Osteoblast (primary cell): ENCODE results near the gene SAMD9. TPM values are rescaled to one million over a fixed set of nuclear protein-coding genes. Genes with fewer than 3 reads are reported as not detected.

Experiments used
- DNase-seq: peaks from one replicate; pipeline ENCODE4 v3.0.0; 2011; ENCODE audit warnings: low spot score, mixed read lengths; ENCODE audit not compliant: insufficient read length; ENCODE audit errors: missing footprints
- H2AFZ ChIP-seq: 2 replicates; pipeline ENCODE4 v1.6.0; 2011; ENCODE audit warnings: mild to moderate bottlenecking, low read length
- H3K27ac ChIP-seq: 2 replicates; pipeline ENCODE4 v1.5.1; 2011; ENCODE audit warnings: mild to moderate bottlenecking, low read depth, low read length, moderate library complexity
- H3K27me3 ChIP-seq: 2 replicates; pipeline ENCODE4 v1.6.0; 2012; ENCODE audit warnings: mild to moderate bottlenecking, control low read depth, inconsistent platforms, low read length, moderate library complexity; ENCODE audit not compliant: insufficient read depth
- H3K36me3 ChIP-seq: 2 replicates; pipeline ENCODE4 v1.5.1; 2011; ENCODE audit warnings: mild to moderate bottlenecking, low read length, control low read depth, moderate library complexity; ENCODE audit not compliant: insufficient read depth
- H3K4me1 ChIP-seq: 2 replicates; pipeline ENCODE4 v1.5.1; 2011; ENCODE audit warnings: mild to moderate bottlenecking, low read length, control low read depth, moderate library complexity; ENCODE audit not compliant: insufficient read depth
- H3K4me2 ChIP-seq: 2 replicates; pipeline ENCODE4 v1.6.0; 2011; ENCODE audit warnings: mild to moderate bottlenecking, low read length; ENCODE audit not compliant: insufficient read depth
- H3K4me3 ChIP-seq: fragments of 200-600 bp; sonication (generic); 3 replicates; pipeline ENCODE4 v1.5.1; 2012; ENCODE audit warnings: mild to moderate bottlenecking, low read length, inconsistent platforms; ENCODE audit not compliant: insufficient read depth
- H3K79me2 ChIP-seq: 2 replicates; pipeline ENCODE4 v1.6.0; 2012; ENCODE audit warnings: mild to moderate bottlenecking, low read length, control low read depth, inconsistent platforms; ENCODE audit not compliant: insufficient read depth
- H3K9me3 ChIP-seq: 2 replicates; pipeline ENCODE4 v1.5.1; 2011; ENCODE audit warnings: low read depth, low read length, control low read depth
- H4K20me1 ChIP-seq: 2 replicates; pipeline ENCODE4 v1.6.0; 2012; ENCODE audit warnings: mild to moderate bottlenecking, low read length, control low read depth; ENCODE audit not compliant: insufficient read depth
- total RNA-seq: library from RNA; depleted of rRNA; stranded (reverse); fragments of >200 nt; gene quantifications from 2 replicates; pipeline ENCODE4 v1.2.3, GENCODE V29; 2012
- TF ChIP-seq, protein P1 (sequence below): IDR thresholded peaks from 2 replicates; pipeline ENCODE4 v1.5.1; 2011; ENCODE audit warnings: mild to moderate bottlenecking, low read depth, low read length, moderate library complexity; ENCODE audit errors: extremely low read depth

SAMD9 gene
- total RNA-seq, 1 donor, result 29.3 TPM

DNA sequence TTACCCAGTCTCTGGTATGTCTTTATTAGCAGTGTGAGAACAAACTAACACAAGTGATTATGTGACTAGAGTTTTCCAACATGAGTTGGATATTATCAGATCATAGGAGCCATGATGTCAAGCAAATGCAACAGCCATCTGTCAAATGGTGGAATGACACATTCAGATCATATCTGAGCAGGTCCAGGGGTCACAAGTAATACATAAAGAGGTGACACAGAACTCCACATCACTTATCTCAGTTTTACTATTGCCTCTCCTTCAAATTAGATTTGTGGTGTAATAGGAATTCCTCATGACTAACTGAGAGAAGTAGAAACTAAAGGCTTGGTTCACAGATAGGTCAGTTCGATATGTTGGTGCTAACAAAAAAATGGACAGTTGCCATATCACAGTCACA, 42.6 kb upstream of the SAMD9 start:
- Histone ChIP-seq H3K4me2 (no peak overlapping the region), H3K36me3 (no peaks in the 10 kb centered on the region), H3K4me1 (no peaks in the 10 kb centered on the region), H3K9me3 (peaks cover 4% of the 10 kb centered on the region), H3K4me3 (no peak overlapping the region), H3K27ac (no peak overlapping the region), H3K27me3 (no peaks in the 10 kb centered on the region), H2AFZ (no peak overlapping the region), H4K20me1 (no peaks in the 10 kb centered on the region), H3K79me2 (no peaks in the 10 kb centered on the region)
- TF ChIP-seq, protein P1, sequence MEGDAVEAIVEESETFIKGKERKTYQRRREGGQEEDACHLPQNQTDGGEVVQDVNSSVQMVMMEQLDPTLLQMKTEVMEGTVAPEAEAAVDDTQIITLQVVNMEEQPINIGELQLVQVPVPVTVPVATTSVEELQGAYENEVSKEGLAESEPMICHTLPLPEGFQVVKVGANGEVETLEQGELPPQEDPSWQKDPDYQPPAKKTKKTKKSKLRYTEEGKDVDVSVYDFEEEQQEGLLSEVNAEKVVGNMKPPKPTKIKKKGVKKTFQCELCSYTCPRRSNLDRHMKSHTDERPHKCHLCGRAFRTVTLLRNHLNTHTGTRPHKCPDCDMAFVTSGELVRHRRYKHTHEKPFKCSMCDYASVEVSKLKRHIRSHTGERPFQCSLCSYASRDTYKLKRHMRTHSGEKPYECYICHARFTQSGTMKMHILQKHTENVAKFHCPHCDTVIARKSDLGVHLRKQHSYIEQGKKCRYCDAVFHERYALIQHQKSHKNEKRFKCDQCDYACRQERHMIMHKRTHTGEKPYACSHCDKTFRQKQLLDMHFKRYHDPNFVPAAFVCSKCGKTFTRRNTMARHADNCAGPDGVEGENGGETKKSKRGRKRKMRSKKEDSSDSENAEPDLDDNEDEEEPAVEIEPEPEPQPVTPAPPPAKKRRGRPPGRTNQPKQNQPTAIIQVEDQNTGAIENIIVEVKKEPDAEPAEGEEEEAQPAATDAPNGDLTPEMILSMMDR, result no peak
- DNase-seq, result no peak

DNA sequence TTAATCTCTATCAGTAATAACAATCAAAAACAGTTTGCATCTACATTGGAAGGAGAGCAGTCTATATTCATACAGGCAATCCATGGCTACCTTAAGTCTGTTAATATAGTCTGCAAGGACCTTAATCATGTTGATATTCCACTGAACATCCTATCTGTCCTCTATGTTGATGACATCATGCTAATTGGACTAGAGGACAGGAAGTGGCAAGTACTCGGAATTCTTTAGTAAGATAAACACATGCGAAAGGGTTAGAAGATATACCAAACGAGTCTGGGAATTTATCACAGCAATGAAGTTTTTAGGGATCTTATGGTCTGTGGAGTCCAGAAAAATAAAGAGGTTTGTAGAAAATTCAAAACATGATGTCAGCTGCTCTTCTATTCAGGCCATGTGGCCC, 41.7 kb upstream of the SAMD9 start:
- no peaks in the 10 kb centered on the region for H3K79me2 ChIP-seq
- no peak overlapping the region for H3K4me2 ChIP-seq
- TF ChIP-seq, protein P1, result no peak
- H2AFZ ChIP-seq, result no peak overlapping the region
- no peak for DNase-seq
- no peak overlapping the region for H3K4me3 ChIP-seq
- no peaks in the 10 kb centered on the region for H4K20me1 ChIP-seq
- H3K27me3 ChIP-seq, result no peaks in the 10 kb centered on the region
- H3K9me3 ChIP-seq, result peaks cover 4% of the 10 kb centered on the region
- H3K4me1 ChIP-seq, result no peaks in the 10 kb centered on the region
- peak overlapping the region; percentile 17 for H3K27ac ChIP-seq
- H3K36me3 ChIP-seq, result no peaks in the 10 kb centered on the region

DNA sequence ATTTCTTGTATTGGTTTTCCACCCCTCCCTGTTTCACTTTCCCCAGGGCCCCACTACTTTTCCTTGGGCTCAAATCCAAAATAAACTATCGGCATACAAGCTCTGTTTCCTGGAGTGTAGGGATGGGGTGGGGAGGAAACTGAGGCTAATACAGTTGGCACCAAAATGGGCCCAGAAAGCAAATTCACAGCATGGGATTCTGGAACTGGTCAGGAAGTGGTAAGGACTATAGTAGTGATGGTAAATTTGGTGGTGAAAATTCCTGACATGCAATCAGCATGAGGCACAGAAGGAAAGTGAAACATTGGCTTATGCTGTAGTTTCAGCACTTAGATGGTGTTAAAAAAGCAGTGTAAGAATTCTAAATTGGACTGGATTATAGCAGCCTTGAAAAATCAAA, 39.1 kb upstream of the SAMD9 start:
- no peak overlapping the region for H2AFZ ChIP-seq
- peaks cover 4% of the 10 kb centered on the region for H3K9me3 ChIP-seq
- no peaks in the 10 kb centered on the region for H3K79me2 ChIP-seq
- H3K4me2 ChIP-seq, result no peak overlapping the region
- H3K4me1 ChIP-seq, result no peaks in the 10 kb centered on the region
- H3K4me3 ChIP-seq, result peak overlapping the region; percentile 21
- TF ChIP-seq, protein P1, result no peak
- no peak overlapping the region for H3K27ac ChIP-seq
- H3K27me3 ChIP-seq, result no peaks in the 10 kb centered on the region
- peak; percentile 41 for DNase-seq
- no peaks in the 10 kb centered on the region for H3K36me3 ChIP-seq
- no peaks in the 10 kb centered on the region for H4K20me1 ChIP-seq

DNA sequence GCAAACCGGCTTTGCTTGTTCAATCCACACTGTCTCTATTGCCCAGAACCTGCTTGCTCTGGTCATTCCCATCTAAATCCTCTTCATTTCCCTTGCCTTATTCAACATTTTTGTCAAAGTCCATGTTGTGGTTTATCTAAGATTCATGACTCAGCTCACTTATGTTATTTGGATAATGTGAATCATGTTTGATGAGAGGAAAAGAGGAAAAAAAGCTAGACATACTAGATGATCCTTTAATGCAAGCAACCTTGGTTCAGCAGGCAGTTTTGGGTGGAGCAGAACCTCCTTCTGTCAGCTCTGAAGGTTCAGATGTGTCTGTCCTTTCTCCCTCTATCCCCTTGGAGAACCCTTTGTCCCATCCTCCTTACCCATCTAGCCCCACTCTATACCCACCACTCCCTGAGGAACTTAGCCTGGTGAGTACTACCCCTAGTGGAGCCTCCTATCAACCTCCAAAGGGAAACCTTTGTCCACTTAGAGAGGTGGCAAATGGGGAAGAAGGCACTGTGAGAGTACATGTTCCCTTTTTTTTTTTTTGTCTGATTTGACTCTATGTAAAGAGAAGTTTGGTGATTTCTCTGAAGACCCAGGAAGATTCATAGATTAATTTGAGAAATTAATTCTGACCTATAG, 32.5 kb upstream of the SAMD9 start:
- Histone ChIP-seq H3K4me2 (peak overlapping the region; percentile 38), H2AFZ (no peak overlapping the region), H3K27me3 (no peaks in the 10 kb centered on the region), H3K9me3 (no peaks in the 10 kb centered on the region), H3K4me3 (no peak overlapping the region), H3K27ac (peak overlapping the region; percentile 36), H3K4me1 (peaks cover 19% of the 10 kb centered on the region), H3K79me2 (peaks cover 2% of the 10 kb centered on the region), H4K20me1 (no peaks in the 10 kb centered on the region), H3K36me3 (no peaks in the 10 kb centered on the region)
- TF ChIP-seq, protein P1, result no peak
- no peak for DNase-seq
